HG02973 (cell line): ENCODE measurements around the gene TBC1D5.
"Not testable (repeated sequence)": the region's sequence is repeated elsewhere in the genome, so short reads cannot be mapped to it uniquely, and the experiment has no call there.

Experiments
- ATAC-seq: cut with Tn5 transposase; IDR thresholded peaks from one replicate; pipeline ENCODE4 v1.9.1; 2021; ENCODE audit warnings: moderate library complexity; ENCODE audit not compliant: unreplicated experiment

TBC1D5 gene

GRCh38 chr3:17153209-17153608 is 589.2 kb downstream of the TBC1D5 start:
- ATAC-seq, result no peak

DNA sequence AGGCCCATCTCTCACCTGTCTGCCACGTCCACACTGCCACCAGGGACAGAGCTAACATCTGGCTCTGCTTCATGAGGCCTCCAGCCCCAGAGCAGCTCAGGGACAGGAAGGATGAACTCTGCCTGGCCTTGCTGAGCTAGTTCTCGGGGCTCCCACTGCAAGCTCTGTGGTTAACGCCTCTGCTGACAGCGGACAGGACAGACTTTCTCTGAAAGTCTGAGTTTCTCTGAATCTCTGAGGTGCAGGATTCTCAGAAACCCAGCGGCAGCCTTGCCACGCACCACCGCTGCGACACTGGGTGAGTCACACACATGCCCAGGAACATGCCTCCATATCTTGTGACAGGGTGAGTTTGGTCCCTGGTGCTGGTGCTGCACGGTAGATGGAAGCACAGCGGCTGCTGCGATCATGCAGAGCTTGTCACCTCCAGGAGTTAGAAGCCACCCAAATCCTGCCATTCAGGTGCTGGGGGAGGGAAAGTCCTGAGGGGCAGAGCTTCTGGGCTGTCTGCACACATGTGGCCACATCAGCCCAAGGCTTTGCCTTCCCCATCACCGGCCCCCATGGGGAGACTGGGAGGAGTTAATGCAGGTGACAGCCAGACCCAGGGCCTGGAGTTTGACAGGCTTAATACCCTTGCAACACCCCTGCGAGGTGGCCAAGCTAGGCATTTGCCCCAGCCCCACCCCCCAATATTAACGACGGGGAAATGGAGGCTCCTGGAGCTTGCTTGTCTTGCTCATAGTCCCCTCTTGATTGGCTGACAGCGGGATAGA is 590.6 kb downstream of the TBC1D5 start:
- ATAC-seq, result peak; percentile 96

DNA sequence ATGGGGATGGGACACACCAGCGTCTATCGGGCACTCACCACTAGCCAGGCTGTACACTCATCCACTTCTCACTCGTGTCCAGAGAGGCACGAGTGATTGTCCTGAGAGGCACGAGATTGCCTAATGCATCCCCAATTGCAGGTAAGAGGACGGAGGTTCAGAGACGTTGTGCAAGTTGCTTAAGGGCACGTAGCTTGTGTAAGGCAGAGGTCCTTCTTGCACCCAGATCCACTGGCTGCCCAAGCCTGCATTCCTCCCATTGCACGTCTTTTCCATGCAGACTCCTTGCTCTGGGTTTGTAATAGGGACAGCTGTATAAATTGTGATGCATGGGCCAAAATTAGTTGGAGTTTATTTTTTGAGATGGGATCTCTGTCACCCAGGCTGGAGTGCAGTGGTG is 593.4 kb downstream of the TBC1D5 start:
- no peak for ATAC-seq

- no peak for ATAC-seq
These were observed 597.8 kb downstream of the TBC1D5 start for GRCh38 chr3:17144665-17144993.

GRCh38 chr3:17143893-17144664 is 598.4 kb downstream of the TBC1D5 start:
- ATAC-seq, result no peak

DNA sequence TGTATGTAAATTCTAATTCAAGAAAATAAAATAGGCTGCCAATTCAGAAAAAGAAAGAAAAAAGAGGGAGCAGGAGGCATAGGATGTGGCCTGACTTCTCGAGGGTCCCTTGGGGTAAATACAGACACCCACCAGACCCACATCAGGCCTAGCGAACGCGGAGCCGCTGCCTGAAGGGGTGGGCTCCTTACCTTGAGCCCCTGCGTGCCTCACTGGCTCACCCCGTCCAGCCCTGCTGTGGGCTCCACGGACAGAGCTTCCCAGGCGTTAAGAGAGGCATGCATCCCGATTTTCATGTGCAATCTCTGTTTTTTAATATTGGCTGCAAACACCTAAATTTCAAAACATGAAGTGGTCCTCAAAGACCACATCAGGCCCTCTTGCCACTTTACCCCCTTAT is 599.9 kb downstream of the TBC1D5 start:
- ATAC-seq, result no peak

DNA sequence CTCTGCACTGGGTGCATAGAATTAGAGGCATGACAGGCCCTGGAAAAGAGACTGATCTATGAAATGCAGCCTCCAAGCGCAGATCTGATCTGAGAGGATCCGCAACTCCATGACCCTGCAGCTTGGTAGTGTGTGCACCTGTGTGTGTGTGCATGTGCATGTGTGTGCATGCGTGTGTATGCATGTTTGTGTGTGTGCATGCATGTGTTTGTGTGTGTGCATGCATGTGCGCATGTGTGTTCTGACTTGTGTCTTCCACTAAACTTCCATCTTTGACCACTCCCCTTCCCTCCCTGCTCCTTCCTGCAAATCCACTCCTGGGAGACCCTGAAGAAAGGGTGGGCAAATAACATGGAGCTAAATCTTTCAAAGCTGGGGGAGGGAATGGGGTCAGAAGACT is 600.7 kb downstream of the TBC1D5 start:
- no peak for ATAC-seq

GRCh38 chr3:17140670-17141505 is 601.5 kb downstream of the TBC1D5 start:
- no peak for ATAC-seq

DNA sequence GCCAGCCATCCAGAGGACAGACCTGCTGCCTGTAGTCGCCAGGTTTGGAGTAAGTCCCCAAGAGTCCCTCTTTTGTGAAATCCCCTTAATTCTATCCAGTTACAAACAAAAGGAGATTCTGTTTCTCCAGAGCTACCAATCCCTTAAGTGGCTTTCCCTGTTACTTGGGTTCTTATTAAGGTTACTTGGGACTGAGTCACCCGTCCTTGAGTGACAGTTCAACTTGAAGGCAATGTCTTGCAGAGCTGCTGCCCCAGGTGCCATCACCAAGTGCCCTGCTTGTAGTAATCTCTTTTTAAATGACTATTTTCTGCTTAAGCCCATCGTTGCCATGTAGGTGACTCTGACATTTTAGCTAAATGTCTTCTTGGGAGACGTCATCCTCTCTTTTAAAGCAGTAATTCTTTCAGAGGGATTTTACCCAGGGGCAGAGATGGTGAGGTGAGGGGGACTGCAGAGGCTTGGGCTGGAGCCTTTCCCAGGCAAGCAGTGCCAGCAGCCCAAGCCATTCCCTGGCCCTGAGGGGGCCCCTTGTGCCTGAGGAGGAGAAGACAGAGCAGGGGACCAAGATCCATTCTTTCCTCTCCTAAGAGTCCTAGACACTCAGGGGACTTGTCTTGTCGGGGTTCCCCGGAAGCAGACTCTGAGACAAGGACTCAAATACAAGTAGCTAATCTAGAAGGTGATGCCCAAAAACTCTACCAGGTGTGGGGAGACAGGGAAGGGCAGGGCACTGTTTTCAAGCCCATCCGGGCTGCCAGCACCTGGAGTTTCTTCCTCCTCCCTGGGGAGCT is 604.0 kb downstream of the TBC1D5 start:
- ATAC-seq, result no peak

DNA sequence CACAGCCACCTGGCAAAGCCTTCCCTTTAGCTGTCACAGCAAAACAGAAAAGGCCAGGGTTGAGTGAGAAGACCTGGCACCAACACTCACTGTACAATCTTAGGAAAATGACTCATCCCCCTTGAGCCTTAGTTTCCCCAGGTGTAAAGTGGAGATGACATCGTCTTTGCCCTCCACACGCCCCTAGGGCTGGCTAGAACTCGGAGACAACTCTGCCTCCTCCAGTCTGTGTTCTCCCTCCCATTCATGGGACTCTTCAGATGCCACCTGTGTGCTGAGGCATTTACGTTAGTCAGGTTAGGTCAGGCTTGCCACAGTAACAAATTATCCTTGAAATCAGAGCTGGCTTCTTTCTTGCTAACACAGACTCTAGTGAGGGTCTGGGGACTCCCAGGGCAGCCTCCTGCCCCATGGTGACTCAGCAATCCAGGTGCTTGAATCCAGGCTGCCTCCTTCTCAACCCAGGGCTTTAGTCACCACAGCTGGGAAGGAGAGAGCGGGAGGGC is 605.1 kb downstream of the TBC1D5 start:
- no peak for ATAC-seq

- no peak for ATAC-seq
These were observed 606.2 kb downstream of the TBC1D5 start for GRCh38 chr3:17136136-17136721.

DNA sequence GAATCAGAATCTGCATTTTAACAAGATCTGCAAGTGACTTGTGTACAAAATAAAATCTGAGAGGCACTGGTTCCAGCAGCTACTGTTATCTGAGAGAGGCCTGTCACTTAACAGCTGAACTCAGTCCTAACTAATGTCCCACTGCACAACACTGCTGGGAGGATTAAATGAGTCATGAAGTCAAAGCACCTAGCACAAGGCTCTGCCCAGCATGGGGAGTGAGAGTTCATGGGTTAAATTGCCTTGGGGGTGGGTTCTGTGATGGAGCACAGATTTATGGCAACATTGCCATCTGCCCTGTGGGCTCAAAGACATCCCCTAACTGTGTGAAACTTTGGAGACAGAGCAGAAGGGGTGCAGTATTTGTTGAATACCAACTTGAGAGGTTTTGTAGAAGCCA is 606.7 kb downstream of the TBC1D5 start:
- ATAC-seq, result no peak

DNA sequence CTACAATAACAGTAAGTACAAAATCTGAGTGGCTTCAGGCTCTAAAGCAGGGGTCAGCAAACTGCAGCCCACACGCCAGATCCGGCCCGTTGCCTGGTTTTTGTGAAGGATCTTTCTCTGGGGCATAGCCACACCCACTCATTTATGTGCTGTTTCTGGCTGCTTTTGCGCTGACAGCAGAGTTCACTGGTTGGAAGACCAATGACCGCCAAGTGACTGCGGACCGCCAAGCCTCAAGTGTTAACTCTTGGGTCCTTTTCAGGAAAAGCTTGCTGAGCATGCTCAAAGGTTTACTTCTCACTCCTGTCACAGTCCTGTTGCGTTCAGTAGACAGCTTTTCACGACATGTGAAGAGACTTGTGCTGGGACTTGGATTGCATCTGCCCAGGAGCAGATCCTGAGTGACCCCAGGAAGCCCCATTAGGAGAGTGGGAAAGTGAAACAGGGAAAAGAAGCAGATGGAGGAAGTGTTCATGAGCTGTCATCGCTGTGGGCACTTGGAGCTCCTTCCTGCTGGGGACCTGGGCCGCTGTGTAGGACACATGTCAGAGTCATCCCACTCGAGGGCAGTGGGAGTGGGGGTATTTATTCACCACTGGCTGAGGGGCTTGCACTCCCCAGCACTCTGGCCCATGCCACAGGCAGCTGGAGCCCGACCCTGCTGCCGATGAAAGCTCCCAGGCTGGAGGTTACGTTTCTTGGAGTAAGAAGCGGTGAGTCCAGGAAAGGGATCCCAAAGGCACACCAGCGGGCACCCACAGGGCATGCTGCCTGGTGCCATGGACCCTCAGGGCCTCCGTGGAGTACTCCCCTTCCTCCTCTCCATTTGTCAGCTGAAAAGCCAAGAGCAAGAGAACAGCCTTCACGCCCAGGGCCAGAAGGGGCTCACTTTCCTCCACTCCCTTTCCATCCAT is 608.5 kb downstream of the TBC1D5 start:
- ATAC-seq, result no peak

GRCh38 chr3:17132286-17133115 is 609.9 kb downstream of the TBC1D5 start:
- ATAC-seq, result no peak

- no peak for ATAC-seq
These were observed 611.5 kb downstream of the TBC1D5 start for GRCh38 chr3:17130956-17131355.

DNA sequence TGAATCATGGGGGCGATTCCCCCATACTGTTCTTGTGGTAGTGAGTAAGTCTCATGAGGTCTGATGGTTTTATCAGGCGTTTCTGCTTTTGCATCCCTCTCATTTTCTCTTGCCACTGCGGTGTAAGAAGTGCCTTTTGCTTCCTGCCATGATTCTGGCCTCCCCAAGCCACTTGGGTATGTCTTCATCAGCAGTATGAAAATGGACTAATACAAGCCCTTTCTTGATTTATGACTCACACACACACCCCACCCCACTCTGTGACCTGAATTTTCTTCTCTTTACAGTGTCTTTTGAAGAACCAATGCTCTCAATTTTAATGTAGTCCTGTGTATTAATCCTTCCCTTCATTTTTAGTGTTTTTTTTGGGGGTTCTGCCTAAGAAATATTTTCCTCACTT is 612.9 kb downstream of the TBC1D5 start:
- no peak for ATAC-seq

DNA sequence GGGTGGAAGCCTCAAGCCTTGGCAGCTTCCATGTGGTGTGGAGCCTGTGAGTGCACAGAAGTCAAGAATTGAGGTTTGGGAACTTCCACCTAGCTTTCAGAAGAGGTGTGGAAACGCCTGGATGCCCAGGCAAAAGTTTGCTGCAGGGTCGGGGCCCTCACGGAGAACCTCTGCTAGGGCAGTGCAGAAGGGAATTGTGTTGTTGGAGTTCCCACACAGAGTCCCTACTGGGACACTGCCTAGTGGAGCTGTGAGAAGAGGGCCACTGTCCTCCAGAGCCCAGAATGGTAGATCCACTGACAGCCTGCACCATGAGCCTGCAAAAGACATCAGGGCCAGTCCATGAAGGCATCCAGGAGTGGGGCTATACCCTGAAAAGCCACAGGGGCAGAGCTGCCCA is 613.8 kb downstream of the TBC1D5 start:
- ATAC-seq, result not testable (repeated sequence)

- no peak for ATAC-seq
These were observed 616.5 kb downstream of the TBC1D5 start for GRCh38 chr3:17125738-17126442.
